22Rv1 (cell line): ENCODE data around the gene PIK3AP1.

Experiments used
- CTCF ChIP-seq: fragments of 450-650 bp; IDR thresholded peaks from 2 replicates; pipeline ENCODE4 v1.5.1; 2017; ENCODE audit warnings: mild to moderate bottlenecking
- ZFX ChIP-seq: fragments of 450-650 bp; IDR thresholded peaks from 2 replicates; pipeline ENCODE4 v1.6.1; 2017; ENCODE audit warnings: antibody characterized with exemption, borderline replicate concordance

DNA sequence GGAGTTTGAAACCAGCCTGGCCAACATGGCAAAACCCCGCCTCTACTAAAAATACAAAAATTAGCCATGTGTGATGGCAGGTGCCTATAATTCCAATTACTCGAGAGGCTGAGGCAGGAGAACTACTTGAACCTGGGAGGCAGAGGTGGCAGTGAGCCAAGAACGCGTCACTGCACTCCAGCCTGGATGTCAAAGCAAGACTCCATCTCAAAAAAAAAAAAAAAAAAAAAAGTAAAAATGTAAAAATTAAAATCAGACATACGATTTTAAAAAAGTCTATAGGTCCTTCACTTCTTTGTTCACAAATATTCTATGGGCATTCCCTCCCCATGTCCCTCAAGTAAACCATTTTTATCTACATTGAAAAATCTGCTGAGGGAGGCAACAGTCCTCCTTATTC lies 171.7 kb downstream of the PIK3AP1 start:
- TF ChIP-seq CTCF (no peak), ZFX (no peak)
